NOMO-1 treated with DMSO at 0.1 percent for 48 hours (cell line): Measurements from ENCODE around the gene MTHFD1L.
"Not testable (repeated sequence)": the region's sequence is repeated elsewhere in the genome, so short reads cannot be mapped to it uniquely, and the experiment has no call there.

Source experiments
- DNase-seq: peaks from one replicate; lab custom pipeline; 2025; ENCODE audit not compliant: unreplicated experiment; lab: John Stamatoyannopoulos, UW

MTHFD1L gene

GRCh38 chr6:150865406-150866146, at the start of gene MTHFD1L:
Gene MTHFD1L, plus strand, starts transcription at chr6:150865702. Its CDS starts 121 bp downstream, at chr6:150865823.
- DNase-seq = peak; percentile 66

- not testable (repeated sequence) for DNase-seq
Observed at GRCh38 chr6:150816554-150816953, 48.9 kb upstream of the MTHFD1L start.

GRCh38 chr6:150822932-150823331, 42.6 kb upstream of the MTHFD1L start:
- no peak for DNase-seq

GRCh38 chr6:150826788-150827187, 38.7 kb upstream of the MTHFD1L start:
- DNase-seq = no peak

- not testable (repeated sequence) for DNase-seq
Observed at GRCh38 chr6:150828107-150828506, 37.4 kb upstream of the MTHFD1L start.

- no peak for DNase-seq
Observed at GRCh38 chr6:150830439-150831165, 34.9 kb upstream of the MTHFD1L start.

GRCh38 chr6:150831577-150831976, 33.9 kb upstream of the MTHFD1L start:
- DNase-seq = no peak

GRCh38 chr6:150835620-150836019, 29.9 kb upstream of the MTHFD1L start:
- DNase-seq = no peak

GRCh38 chr6:150840185-150840584, 25.3 kb upstream of the MTHFD1L start:
- no peak for DNase-seq

GRCh38 chr6:150841189-150841588, 24.3 kb upstream of the MTHFD1L start:
- DNase-seq = no peak

- DNase-seq = no peak
Observed at GRCh38 chr6:150841697-150842096, 23.8 kb upstream of the MTHFD1L start.

GRCh38 chr6:150844371-150844770, 21.1 kb upstream of the MTHFD1L start:
- no peak for DNase-seq

GRCh38 chr6:150846641-150847040, 18.9 kb upstream of the MTHFD1L start:
- DNase-seq = no peak

GRCh38 chr6:150848400-150848799, 17.1 kb upstream of the MTHFD1L start:
- DNase-seq = no peak

- not testable (repeated sequence) for DNase-seq
Observed at GRCh38 chr6:150854392-150854791, 11.1 kb upstream of the MTHFD1L start.

- not testable (repeated sequence) for DNase-seq
Observed at GRCh38 chr6:150855171-150855570, 10.3 kb upstream of the MTHFD1L start.

- peak; percentile 15 for DNase-seq
Observed at GRCh38 chr6:150857062-150857944, 8.2 kb upstream of the MTHFD1L start.

GRCh38 chr6:150857945-150858308, 7.6 kb upstream of the MTHFD1L start:
- DNase-seq = no peak

GRCh38 chr6:150861448-150862168, 3.9 kb upstream of the MTHFD1L start:
- DNase-seq = peak; percentile 52

GRCh38 chr6:150863213-150863928, 2.1 kb upstream of the MTHFD1L start:
- no peak for DNase-seq
